Medulla oblongata (tissue), 1 donor: ENCODE results near the gene ZNF726.
"Not testable (repeated sequence)": the region's sequence is repeated elsewhere in the genome, so short reads cannot be mapped to it uniquely, and the experiment has no call there.

ENCODE experiments used
- DNase-seq: peaks from one replicate; pipeline ENCODE4 v3.0.0-alpha.2; 2015; ENCODE audit errors: extremely low spot score

The ZNF726 gene

GRCh38 chr19:23914402-23915286, at the start of gene ZNF726:
TSS of gene ZNF726 (plus strand) at chr19:23914886. CDS start at chr19:23914995, 109 bp downstream.
- DNase-seq: peak; percentile 98

- DNase-seq: no peak
Observed at GRCh38 chr19:23867895-23868294, 46.8 kb upstream of the ZNF726 start.

DNA sequence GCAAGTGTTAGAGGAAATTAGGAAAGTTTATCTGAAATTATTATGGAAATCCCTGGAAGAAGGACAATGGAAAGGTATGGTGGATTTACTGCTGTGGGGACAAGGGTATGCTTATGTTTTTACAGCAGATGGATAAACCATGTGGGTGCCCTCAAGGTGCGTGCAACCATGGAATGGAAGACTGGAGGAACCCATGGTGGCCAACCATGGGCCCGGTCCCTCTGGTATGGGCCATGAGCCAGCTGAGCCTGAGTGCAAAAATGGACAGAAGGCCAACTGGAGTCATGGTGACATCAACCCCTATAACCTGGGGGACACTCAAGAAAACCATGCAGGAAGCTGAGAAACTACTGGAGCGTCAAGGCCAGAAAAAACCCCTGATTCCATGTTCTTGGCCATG, 46.1 kb upstream of the ZNF726 start:
- no peak for DNase-seq

DNA sequence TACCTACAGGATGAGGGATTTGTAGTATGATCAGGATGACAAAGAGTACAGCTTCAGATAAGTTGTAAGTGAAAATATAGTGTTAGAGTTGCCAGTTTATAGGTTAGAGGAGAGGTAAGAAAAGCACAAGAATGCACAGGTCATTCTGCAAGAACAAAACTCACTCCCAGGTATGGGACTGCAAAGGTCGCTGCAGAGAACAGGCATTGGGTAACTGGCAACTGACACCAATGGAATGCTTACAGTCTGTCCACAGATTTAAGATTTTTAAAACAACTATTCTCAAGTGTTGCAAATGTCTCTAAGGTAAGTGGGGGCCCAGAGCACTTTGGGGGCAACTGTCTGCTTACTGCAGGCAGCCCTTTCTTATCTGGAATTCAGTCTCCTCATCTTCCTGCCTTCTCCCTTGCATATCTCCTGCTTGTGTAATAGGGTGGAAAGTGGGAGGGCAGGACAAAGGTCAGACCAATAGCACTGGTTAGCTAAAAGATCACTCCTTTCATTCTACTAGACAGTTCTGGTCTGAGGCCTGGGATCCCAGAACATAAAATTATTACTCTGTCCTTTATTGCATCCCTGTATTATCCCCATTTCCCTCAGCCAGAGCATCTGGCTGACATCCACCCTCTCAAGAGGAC, 42.3 kb upstream of the ZNF726 start:
- DNase-seq: no peak

GRCh38 chr19:23876261-23876660, 38.4 kb upstream of the ZNF726 start:
- DNase-seq: no peak

GRCh38 chr19:23876756-23877155, 37.9 kb upstream of the ZNF726 start:
- DNase-seq: not testable (repeated sequence)

DNA sequence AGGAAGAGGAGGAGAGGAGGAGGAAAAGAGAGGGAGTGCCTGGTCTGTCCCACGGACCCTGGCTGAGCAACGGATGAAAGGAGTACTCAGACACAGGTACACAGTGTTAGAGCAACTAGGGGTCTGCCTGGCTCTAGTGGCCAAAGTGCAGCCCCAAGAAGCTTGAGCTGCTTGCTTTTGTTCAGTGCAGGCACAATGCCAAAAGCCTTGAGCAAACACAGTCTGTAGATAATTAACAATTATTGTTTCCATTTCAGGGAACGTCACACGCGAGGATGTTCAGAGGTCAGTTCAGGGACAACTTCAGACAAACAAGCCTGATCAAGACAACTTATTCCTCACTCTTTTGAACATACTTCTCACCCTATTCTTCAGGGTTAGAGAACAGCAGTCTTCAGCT, 32.2 kb upstream of the ZNF726 start:
- no peak for DNase-seq

GRCh38 chr19:23884363-23884762, 30.3 kb upstream of the ZNF726 start:
- no peak for DNase-seq

- DNase-seq: no peak
Observed at GRCh38 chr19:23887642-23888041, 27.0 kb upstream of the ZNF726 start.

- not testable (repeated sequence) for DNase-seq
Observed at GRCh38 chr19:23896096-23896495, 18.6 kb upstream of the ZNF726 start.

DNA sequence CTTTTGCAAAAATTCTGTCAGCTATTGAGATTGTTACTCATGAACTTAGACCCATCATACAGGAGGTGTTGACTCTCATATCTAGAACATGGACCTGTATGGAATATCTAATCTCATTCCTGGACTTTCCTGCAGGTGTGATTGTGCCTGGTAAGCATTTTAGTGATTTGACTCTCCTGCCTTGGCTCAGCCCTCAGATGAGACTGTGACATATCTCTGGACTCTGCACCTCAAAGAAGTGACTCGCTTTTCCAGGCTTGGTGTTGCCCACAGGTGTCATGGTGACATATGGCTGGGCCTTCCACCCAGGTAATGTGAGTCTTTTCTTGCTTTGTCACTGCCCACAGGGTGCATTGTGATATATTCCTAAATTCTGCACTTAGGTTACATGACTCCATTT, 17.8 kb upstream of the ZNF726 start:
- DNase-seq: no peak

DNA sequence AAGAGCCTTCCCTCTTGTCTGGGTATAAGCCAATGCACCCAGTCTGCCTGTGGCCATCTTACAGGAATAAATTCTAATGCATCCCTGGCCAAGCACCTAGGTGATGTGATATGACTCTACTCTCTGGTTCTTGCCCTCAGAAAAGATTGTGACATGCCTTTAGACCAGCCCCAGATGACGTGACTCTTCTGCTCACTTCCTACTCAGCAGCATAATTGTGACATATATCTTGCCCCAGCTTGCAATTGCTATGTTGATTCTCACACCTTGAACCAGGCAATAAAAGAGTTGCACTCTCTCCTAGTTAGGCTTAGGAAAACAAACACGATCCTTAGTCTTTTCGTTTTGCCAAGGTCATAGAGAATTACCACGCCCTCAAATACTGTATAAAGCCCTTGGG, 13.3 kb upstream of the ZNF726 start:
- no peak for DNase-seq

- DNase-seq: no peak
Observed at GRCh38 chr19:23904406-23904805, 10.3 kb upstream of the ZNF726 start.

DNA sequence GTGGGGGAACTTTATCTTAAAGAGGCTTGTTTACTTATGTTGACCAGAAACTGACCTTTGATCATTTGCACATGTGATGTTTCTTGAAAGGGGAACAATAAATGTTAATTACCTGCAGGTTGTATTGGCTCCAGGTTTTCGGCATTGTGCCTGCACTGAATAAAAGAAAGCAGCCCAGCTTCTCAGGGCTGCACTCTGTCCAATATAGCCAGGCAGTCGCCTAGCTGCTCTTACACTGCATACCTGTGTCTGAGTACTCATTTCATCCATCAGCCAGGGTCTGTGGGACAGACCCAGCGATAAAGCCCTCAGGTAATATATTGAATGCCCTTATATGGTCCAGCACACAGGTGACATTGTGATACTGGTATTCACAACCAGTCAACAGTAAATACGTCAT, 8.9 kb upstream of the ZNF726 start:
- DNase-seq: no peak

DNA sequence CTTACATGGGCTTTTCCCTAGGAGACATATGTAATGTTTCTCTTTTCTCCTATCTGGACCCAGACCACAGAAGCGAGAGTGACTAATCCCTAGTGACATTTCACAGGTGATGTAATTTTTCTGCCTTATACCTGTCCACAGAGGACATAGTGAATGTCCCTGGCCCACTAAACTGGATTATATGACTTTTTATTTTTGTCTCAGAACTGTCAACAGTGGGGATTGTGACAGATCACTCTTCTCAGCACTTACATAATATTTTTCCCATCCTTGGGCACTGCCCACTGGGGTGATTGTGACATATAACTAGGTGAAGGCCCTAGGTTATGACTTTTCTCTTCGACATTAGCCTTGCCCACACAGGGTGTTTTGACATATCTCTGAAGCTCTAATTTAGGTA, 7.9 kb upstream of the ZNF726 start:
- no peak for DNase-seq

DNA sequence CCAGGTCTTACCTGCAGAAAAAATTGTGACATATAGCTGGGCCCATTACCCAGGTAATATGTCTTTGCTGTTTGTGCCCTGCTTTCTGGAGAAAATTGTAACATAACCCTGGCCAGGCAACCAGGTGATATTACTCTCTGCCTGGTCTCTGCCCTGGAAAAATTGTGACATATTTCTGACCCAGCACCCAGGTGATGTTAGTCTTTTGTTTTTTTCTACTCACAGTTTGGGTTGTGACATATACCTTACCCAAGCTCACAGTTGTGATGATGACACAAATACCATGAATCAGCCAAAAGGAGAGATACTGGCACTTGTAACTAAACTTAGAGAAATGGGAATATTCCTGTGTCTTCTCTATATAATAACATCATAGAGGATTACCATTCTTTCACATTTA, 6.5 kb upstream of the ZNF726 start:
- no peak for DNase-seq

DNA sequence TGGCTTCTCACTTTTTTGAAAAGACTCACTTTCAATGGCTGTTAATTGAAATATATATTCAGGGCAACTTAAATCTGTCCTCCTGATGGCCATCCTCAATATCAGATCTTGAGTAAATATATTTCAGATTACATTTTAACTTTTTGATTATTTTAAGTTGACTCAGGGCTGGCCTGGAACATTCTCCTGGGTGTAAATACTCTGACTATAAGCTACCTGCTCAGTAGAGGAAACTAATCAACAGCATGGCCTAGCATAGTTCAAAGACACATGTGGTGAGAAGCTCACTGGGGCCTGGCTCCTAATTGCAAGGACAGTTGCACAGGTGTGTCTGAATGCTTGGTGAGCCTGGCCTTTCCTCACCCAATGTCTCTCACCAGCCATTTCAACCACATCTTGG, 5.5 kb upstream of the ZNF726 start:
- no peak for DNase-seq

DNA sequence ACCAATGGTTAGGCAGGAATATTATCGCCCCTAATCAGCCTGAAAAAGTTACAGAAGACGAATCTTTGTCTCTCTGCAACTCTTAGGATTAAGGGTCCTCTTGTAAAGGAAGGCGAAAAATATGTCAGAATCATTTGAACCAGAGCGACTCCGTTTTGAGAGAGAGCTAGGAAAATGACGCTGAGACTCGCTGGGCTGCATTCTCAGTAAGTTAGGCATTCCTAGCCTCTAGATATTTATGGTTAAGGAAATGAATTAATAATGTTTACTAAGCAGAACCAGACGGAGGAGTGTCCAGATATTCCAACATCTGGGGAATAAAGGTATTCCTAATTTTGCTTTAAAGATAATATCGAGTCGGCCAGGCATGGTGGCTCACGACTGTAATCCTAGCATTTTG, 755 bp upstream of the ZNF726 start:
- no peak for DNase-seq

DNA sequence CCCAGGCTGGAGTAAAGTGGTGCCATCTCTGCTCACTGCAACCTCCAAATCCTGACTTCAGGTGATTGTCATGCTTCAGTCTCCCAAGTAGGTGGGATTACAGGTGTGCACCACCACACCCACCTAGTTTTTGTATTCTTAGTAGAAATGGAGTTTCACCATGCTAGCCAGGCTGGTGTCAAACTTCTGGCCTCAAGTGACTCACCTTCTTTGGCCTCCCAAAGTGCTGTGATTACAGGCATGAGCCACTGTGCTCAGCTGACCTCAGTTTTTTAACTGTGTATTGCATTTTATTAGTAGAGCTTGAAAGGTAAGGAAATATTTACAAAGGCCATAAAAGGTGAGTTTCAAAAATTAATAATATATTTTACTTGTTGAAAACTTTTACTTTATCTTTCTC, 2.3 kb downstream of the ZNF726 start:
- DNase-seq: no peak

DNA sequence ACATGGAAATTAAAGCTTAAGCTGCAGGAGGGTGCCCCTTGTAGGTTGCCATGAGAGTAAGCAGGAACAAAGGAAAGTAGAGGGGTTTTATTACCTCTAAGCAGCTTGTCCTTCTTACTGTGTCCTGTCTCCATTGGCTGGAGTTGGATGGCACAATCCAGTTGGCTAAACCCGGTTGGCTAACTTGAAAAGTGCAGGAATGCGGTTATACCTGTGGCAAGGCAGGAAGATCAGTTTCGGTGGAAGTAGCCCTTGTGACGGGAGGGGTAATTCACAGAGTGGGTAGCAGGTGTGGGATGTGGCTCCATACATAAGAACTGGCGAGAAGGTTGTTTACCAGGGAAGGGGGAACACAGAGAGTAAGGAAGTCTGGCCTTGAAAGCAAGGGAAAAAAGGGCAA, 3.2 kb downstream of the ZNF726 start:
- DNase-seq: no peak

DNA sequence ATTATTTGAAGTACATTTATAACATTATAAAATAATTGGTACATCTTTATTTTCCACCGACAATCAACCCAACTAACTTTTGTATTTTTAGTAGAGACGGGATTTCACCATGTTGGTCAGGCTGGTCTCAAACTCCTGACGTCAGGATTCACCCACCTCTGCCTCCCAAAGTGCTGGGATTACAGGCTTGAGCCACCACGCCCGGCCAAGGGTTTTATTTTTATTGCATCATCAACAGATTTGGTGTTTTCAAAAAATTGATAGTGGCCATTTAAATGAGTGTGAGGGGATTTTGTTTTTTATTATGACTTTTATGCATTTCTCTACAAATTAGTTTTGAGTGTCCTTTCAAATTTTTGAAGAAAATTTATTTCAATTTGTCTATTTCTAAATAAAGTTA, 10.6 kb downstream of the ZNF726 start:
- DNase-seq: no peak

- no peak for DNase-seq
Observed at GRCh38 chr19:23932878-23933277, 18.2 kb downstream of the ZNF726 start.

DNA sequence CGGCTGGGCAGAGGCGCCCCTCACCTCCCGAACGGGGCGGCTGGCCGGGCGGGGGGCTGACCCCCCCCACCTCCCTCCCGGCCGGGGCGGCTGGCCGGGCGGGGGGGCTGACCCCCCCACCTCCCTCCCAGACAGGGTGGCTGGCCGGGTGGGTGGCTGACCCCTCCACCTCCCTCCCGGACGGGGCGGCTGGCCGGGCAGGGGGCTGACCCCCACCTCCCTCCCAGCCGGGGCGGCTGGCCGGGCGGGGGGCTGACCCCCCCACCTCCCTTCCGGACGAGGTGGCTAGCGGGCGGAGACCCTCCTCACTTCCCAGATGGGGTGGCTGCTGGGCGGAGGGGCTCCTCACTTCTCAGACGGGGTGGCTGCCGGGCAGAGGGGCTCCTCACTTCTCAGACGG, 22.3 kb downstream of the ZNF726 start:
- not testable (repeated sequence) for DNase-seq
